Endodermal cell (in vitro differentiated cells): ENCODE results near the gene NEK10. TPM values are rescaled to one million over a fixed set of nuclear protein-coding genes. Genes with fewer than 3 reads are reported as not detected.

Experiments
- DNase-seq: peaks from one replicate; pipeline ENCODE4 v3.0.0-alpha.2; 2017
- H3K27ac ChIP-seq: 2 replicates; pipeline ENCODE4 v1.5.1; 2013; ENCODE audit warnings: mild to moderate bottlenecking, low read depth, low read length, moderate library complexity
- H3K27me3 ChIP-seq: 2 replicates; pipeline ENCODE4 v1.6.1; 2013; ENCODE audit warnings: mild to moderate bottlenecking, low read length, moderate library complexity; ENCODE audit not compliant: insufficient read depth, control insufficient read depth, poor library complexity, severe bottlenecking
- H3K36me3 ChIP-seq: 2 replicates; pipeline ENCODE4 v1.7.0; 2013; ENCODE audit warnings: mild to moderate bottlenecking, low read length, moderate library complexity; ENCODE audit not compliant: control insufficient read depth, insufficient read depth
- H3K4me1 ChIP-seq: one replicate; pipeline ENCODE4 v1.7.0; 2013; ENCODE audit warnings: low read length; ENCODE audit not compliant: control insufficient read depth, insufficient read depth
- H3K4me3 ChIP-seq: 2 replicates; pipeline ENCODE4 v1.5.1; 2013; ENCODE audit warnings: mild to moderate bottlenecking, low read length, moderate library complexity
- H3K9ac ChIP-seq: 2 replicates; pipeline ENCODE4 v1.6.1; 2013; ENCODE audit warnings: mild to moderate bottlenecking, low read length, moderate library complexity; ENCODE audit not compliant: poor library complexity, severe bottlenecking; ENCODE audit errors: extremely low read depth
- H3K9me3 ChIP-seq: 2 replicates; pipeline ENCODE4 v1.6.1; 2013; ENCODE audit warnings: mild to moderate bottlenecking, low read length, moderate library complexity; ENCODE audit not compliant: control insufficient read depth
- H3K27ac Mint-ChIP-seq: 2 replicates; pipeline ENCODE4 v1.8.0; 2020; ENCODE audit warnings: mixed read lengths
- H3K27me3 Mint-ChIP-seq: 2 replicates; pipeline ENCODE4 v1.8.0; 2021; ENCODE audit warnings: mild to moderate bottlenecking, mixed read lengths; ENCODE audit not compliant: insufficient read depth
- H3K36me3 Mint-ChIP-seq: 2 replicates; pipeline ENCODE4 v1.8.0; 2020; ENCODE audit warnings: low read depth, mixed read lengths
- H3K4me1 Mint-ChIP-seq: 2 replicates; pipeline ENCODE4 v1.8.0; 2020; ENCODE audit warnings: mixed read lengths
- H3K4me3 Mint-ChIP-seq: 2 replicates; pipeline ENCODE4 v1.8.0; 2020; ENCODE audit warnings: mild to moderate bottlenecking, moderate library complexity, mixed read lengths
- H3K9me3 Mint-ChIP-seq: 2 replicates; pipeline ENCODE4 v1.8.0; 2020; ENCODE audit warnings: mild to moderate bottlenecking, mixed read lengths
- WGBS, 2 experiments: methylation state at CpG; one replicate each; pipeline versions ENCODE4 v1.1.5 to v1.1.7; 2013; ENCODE audit warnings: missing lambda C conversion rate in 2 of 2, mixed read lengths in 1 of 2; ENCODE audit not compliant: insufficient coverage in 1 of 2, insufficient read length in 1 of 2; 5-methylcytosine and 5-hydroxymethylcytosine counted together
- total RNA-seq, 2 donors: library from RNA; stranded (reverse); fragmentation: NEBNext Ultra II Directional in 1 of 2; extraction: Animal tissue kit (Norgen Biotek cat#: 25700) in 1 of 2; gene quantifications; 2 replicates in 1 of 2; 3 replicates in 1 of 2; pipeline ENCODE4 v1.2.1, GENCODE V29; 2021
- TF ChIP-seq, protein P1 (sequence below): fragments of 200-600 bp; sonication (generic); conservative IDR thresholded peaks from 2 replicates; pipeline ENCODE4 v1.5.0; 2021; ENCODE audit warnings: antibody characterized with exemption, mild to moderate bottlenecking

The NEK10 gene
- total RNA-seq, 2 donors from 2014 or later, result 1.3 to 2.4 TPM

DNA sequence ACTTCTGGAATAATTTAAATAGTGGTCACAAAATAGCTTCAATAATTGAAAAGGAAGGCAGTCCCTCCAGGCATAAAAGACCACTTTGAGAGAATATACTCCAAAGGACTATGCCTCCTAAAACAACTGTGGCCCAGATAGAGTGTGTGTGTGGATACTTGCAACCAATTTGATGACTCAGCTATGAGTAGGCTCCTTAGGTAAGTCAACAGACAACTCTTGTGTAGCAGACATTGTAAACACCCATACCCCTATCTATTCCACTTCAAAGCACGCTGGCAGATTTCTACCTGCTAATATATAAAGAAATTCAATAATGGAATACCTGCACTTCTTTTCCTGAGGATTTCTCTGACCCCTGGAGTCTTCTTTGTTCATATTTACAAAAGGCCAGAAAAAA, 254.5 kb downstream of the NEK10 start:
- WGBS, 2 experiments, result 70 to 71% methylated on average over 1 of the region's 1 CpG
- H3K27ac Mint-ChIP-seq, result no peak overlapping the region

DNA sequence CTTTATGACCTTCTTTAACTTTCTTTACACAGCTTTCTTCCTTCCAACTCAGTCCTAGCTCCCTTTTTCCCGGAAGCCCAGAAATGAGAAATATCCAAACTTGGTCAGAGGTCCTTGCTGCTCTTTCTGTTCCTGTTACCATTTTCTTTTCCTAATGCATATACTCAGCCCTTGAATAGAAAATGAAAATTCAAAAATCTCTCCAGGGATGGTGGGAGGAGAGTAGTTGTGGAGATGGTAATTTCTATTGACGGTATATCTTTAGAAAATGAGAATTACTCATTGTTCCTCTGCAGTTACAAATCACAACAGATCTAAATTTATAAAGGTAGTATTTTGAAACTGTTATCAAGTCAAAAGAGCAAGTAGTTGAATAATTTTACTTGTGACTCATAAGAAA, 255.1 kb downstream of the NEK10 start:
- no peak overlapping the region for H3K4me3 ChIP-seq
- H3K4me1 ChIP-seq, result no peaks in the 10 kb centered on the region
- no peak overlapping the region for H3K27ac ChIP-seq
- DNase-seq, result no peak
- Mint-ChIP-seq H3K36me3 (no peaks in the 10 kb centered on the region), H3K4me3 (no peak overlapping the region), H3K27me3 (no peaks in the 10 kb centered on the region), H3K4me1 (no peaks in the 10 kb centered on the region), H3K9me3 (no peaks in the 10 kb centered on the region), H3K27ac (no peak overlapping the region)
- no peaks in the 10 kb centered on the region for H3K27me3 ChIP-seq
- H3K9ac ChIP-seq, result no peak overlapping the region
- H3K9me3 ChIP-seq, result no peaks in the 10 kb centered on the region
- WGBS, 2 experiments, result 69% methylated on average over 1 of the region's 2 CpGs; no CpG with 5 or more reads in 1 of the 2 experiments
- no peaks in the 10 kb centered on the region for H3K36me3 ChIP-seq
- TF ChIP-seq, protein P1, sequence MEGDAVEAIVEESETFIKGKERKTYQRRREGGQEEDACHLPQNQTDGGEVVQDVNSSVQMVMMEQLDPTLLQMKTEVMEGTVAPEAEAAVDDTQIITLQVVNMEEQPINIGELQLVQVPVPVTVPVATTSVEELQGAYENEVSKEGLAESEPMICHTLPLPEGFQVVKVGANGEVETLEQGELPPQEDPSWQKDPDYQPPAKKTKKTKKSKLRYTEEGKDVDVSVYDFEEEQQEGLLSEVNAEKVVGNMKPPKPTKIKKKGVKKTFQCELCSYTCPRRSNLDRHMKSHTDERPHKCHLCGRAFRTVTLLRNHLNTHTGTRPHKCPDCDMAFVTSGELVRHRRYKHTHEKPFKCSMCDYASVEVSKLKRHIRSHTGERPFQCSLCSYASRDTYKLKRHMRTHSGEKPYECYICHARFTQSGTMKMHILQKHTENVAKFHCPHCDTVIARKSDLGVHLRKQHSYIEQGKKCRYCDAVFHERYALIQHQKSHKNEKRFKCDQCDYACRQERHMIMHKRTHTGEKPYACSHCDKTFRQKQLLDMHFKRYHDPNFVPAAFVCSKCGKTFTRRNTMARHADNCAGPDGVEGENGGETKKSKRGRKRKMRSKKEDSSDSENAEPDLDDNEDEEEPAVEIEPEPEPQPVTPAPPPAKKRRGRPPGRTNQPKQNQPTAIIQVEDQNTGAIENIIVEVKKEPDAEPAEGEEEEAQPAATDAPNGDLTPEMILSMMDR, result no peak

More for the DNA sequence above, 254.5 kb downstream of the NEK10 start:
- H3K9me3 ChIP-seq, result no peaks in the 10 kb centered on the region
- no peak overlapping the region for H3K4me3 Mint-ChIP-seq
- H3K36me3 ChIP-seq, result no peaks in the 10 kb centered on the region
- TF ChIP-seq, protein P1, result no peak
- H3K36me3 Mint-ChIP-seq, result no peaks in the 10 kb centered on the region
- no peak overlapping the region for H3K27ac ChIP-seq
- no peaks in the 10 kb centered on the region for H3K4me1 Mint-ChIP-seq
- no peaks in the 10 kb centered on the region for H3K27me3 ChIP-seq
- no peak overlapping the region for H3K4me3 ChIP-seq
- H3K9ac ChIP-seq, result no peak overlapping the region
- H3K27me3 Mint-ChIP-seq, result no peaks in the 10 kb centered on the region
- DNase-seq, result no peak
- no peaks in the 10 kb centered on the region for H3K9me3 Mint-ChIP-seq
- H3K4me1 ChIP-seq, result no peaks in the 10 kb centered on the region

DNA sequence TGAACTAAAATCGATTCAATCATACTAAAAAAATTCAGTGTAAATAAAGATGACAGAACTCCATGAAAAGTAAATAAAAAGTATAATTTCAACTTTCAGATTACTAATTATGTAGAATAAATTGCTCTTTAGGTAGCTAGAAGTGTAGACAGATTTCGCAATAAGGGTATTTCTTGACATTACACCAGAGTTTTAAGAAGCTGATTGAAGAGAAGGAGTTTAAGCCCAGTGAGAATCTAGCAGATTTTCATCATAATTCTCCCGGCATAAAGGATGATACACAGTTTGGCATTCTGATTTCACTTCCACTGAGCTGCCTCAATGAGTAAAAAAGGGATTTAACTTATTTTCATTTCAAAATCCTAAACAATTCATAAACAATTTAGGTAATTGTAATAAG, 259.2 kb downstream of the NEK10 start:
- Mint-ChIP-seq H3K4me1 (peaks cover 15% of the 10 kb centered on the region), H3K36me3 (no peaks in the 10 kb centered on the region), H3K27me3 (no peaks in the 10 kb centered on the region), H3K27ac (no peak overlapping the region), H3K9me3 (no peaks in the 10 kb centered on the region), H3K4me3 (no peak overlapping the region)
- Histone ChIP-seq H3K4me3 (no peak overlapping the region), H3K27me3 (no peaks in the 10 kb centered on the region), H3K9ac (no peak overlapping the region), H3K27ac (no peak overlapping the region), H3K4me1 (no peaks in the 10 kb centered on the region), H3K9me3 (no peaks in the 10 kb centered on the region), H3K36me3 (no peaks in the 10 kb centered on the region)
- TF ChIP-seq, protein P1, result no peak
- 80 to 92% methylated on average over 1 to 2 of the region's 3 CpGs for WGBS, 2 experiments
- no peak for DNase-seq
